Hepatic stellate cell (primary cell): Measurements from ENCODE around the gene MDGA2.

Experiments used
- DNase-seq: peaks from one replicate; pipeline ENCODE4 v3.0.0; 2011; ENCODE audit warnings: low spot score

MDGA2 gene

GRCh38 chr14:47675466-47676314 lies at the start of gene MDGA2:
Gene MDGA2 (minus strand): TSS chr14:47675605.
- peak; percentile 79 for DNase-seq

- DNase-seq = no peak
Measured at GRCh38 chr14:47722929-47723693, 47.7 kb upstream of the MDGA2 start.

- DNase-seq = no peak
Measured at GRCh38 chr14:47720281-47720680, 44.9 kb upstream of the MDGA2 start.

- DNase-seq = peak; percentile 14
Measured at GRCh38 chr14:47715330-47715729, 39.9 kb upstream of the MDGA2 start.

GRCh38 chr14:47710581-47710980 lies 35.2 kb upstream of the MDGA2 start:
- no peak for DNase-seq

GRCh38 chr14:47705683-47706082 lies 30.3 kb upstream of the MDGA2 start:
- no peak for DNase-seq

GRCh38 chr14:47691829-47692228 lies 16.4 kb upstream of the MDGA2 start:
- no peak for DNase-seq

- no peak for DNase-seq
Measured at GRCh38 chr14:47678993-47679392, 3.6 kb upstream of the MDGA2 start.

GRCh38 chr14:47678157-47678556 lies 2.8 kb upstream of the MDGA2 start:
- DNase-seq = no peak

- DNase-seq = no peak
Measured at GRCh38 chr14:47676315-47676617, 861 bp upstream of the MDGA2 start.

- peak; percentile 38 for DNase-seq
Measured at GRCh38 chr14:47674543-47675465, 601 bp downstream of the MDGA2 start.

GRCh38 chr14:47674148-47674542 lies 1.3 kb downstream of the MDGA2 start:
- DNase-seq = peak; percentile 49

GRCh38 chr14:47665337-47666134 lies 9.9 kb downstream of the MDGA2 start:
- DNase-seq = no peak

- DNase-seq = no peak
Measured at GRCh38 chr14:47662466-47662865, 12.9 kb downstream of the MDGA2 start.

- DNase-seq = no peak
Measured at GRCh38 chr14:47660158-47660557, 15.2 kb downstream of the MDGA2 start.

- DNase-seq = no peak
Measured at GRCh38 chr14:47658041-47658440, 17.4 kb downstream of the MDGA2 start.

- DNase-seq = no peak
Measured at GRCh38 chr14:47657143-47657542, 18.3 kb downstream of the MDGA2 start.

- no peak for DNase-seq
Measured at GRCh38 chr14:47651337-47651736, 24.1 kb downstream of the MDGA2 start.

- no peak for DNase-seq
Measured at GRCh38 chr14:47637753-47638152, 37.7 kb downstream of the MDGA2 start.

GRCh38 chr14:47626151-47627035 lies 49.0 kb downstream of the MDGA2 start:
- no peak for DNase-seq
